ENCODE measurements around the gene MRPL10.

Gene MRPL10

GRCh38 chr17:47844814-47845715, 13.7 kb upstream of the MRPL10 start:
- no peak overlapping the region for H3K27ac ChIP-seq
- no peak for TF ChIP-seq ZFX (IDR thresholded peaks at IDR 0.05; ENCODE audit: borderline replicate concordance)
- TF ChIP-seq CTCF (IDR thresholded peaks at IDR 0.05) = peak; percentile 27

GRCh38 chr17:47844227-47844626, 12.9 kb upstream of the MRPL10 start:
- TF ChIP-seq CTCF (IDR thresholded peaks at IDR 0.05) (no peak), ZFX (IDR thresholded peaks at IDR 0.05; ENCODE audit: borderline replicate concordance) (no peak)
- H3K27ac ChIP-seq = no peak overlapping the region

- TF ChIP-seq CTCF (IDR thresholded peaks at IDR 0.05) (peak; percentile 42), ZFX (IDR thresholded peaks at IDR 0.05; ENCODE audit: borderline replicate concordance) (no peak)
- no peak overlapping the region for H3K27ac ChIP-seq
Measured at GRCh38 chr17:47843391-47843730, 12.0 kb upstream of the MRPL10 start.

GRCh38 chr17:47841488-47842291, 10.3 kb upstream of the MRPL10 start:
- TF ChIP-seq CTCF (IDR thresholded peaks at IDR 0.05) = peak; percentile 58
- TF ChIP-seq ZFX (IDR thresholded peaks at IDR 0.05; ENCODE audit: borderline replicate concordance) = no peak
- H3K27ac ChIP-seq = no peak overlapping the region

GRCh38 chr17:47840742-47841487, 9.6 kb upstream of the MRPL10 start, which contains the start of gene SCRN2:
Gene SCRN2, minus strand, starts transcription at chr17:47841273. Its CDS starts 430 bp downstream, at chr17:47840843.
- TF ChIP-seq ZFX (IDR thresholded peaks at IDR 0.05; ENCODE audit: borderline replicate concordance) (no peak), CTCF (IDR thresholded peaks at IDR 0.05) (peak; percentile 94)
- H3K27ac ChIP-seq = peak within 1 kb of the TSS; percentile 31; the same call in 1 of the 2 replicates

- TF ChIP-seq ZFX (IDR thresholded peaks at IDR 0.05; ENCODE audit: borderline replicate concordance) (no peak), CTCF (IDR thresholded peaks at IDR 0.05) (no peak)
- H3K27ac ChIP-seq = no peak overlapping the region; the same call in 1 of the 2 replicates
Measured at GRCh38 chr17:47840001-47840741, 8.8 kb upstream of the MRPL10 start.

All from 22Rv1 (cell line).